Measurements from ENCODE around the gene PRPF8. TPM values are rescaled to one million over a fixed set of nuclear protein-coding genes. Genes with fewer than 3 reads are reported as not detected.

Gene PRPF8
- total RNA-seq, 1 experiment from 2014 or later = 439 TPM

- ChIA-PET POLR2A (ENCODE audit: low non-redundant PET) (no interaction called here), CTCF (no interaction called here)
- Histone ChIP-seq H3K4me3 (ENCODE audit: low read depth, low read length, poor library complexity, severe bottlenecking) (no peak overlapping the region), H3K4me1 (ENCODE audit: insufficient read depth, low read length, poor library complexity, severe bottlenecking) (peaks cover 17% of the 10 kb centered on the region), H3K9me3 (ENCODE audit: low read depth, low read length, poor library complexity, severe bottlenecking) (no peaks in the 10 kb centered on the region), H3K36me3 (ENCODE audit: insufficient read depth, low read length, poor library complexity, severe bottlenecking) (no peaks in the 10 kb centered on the region), H3K27ac (ENCODE audit: low read depth, low read length, poor library complexity, severe bottlenecking) (no peak overlapping the region), H3K27me3 (replicated peaks; ENCODE audit: insufficient read depth, low read depth, low read length, poor library complexity) (no peaks in the 10 kb centered on the region)
- intact Hi-C loops (cut with micrococcal nuclease; ENCODE audit: unreplicated experiment) = no loop called here
- no peak for DNase-seq (ENCODE audit: low spot score)
- TF ChIP-seq EZH2 (IDR thresholded peaks at IDR 0.05; ENCODE audit: borderline replicate concordance, low read depth, low read length, poor library complexity, severe bottlenecking) = no peak
- TF ChIP-seq, protein P1, sequence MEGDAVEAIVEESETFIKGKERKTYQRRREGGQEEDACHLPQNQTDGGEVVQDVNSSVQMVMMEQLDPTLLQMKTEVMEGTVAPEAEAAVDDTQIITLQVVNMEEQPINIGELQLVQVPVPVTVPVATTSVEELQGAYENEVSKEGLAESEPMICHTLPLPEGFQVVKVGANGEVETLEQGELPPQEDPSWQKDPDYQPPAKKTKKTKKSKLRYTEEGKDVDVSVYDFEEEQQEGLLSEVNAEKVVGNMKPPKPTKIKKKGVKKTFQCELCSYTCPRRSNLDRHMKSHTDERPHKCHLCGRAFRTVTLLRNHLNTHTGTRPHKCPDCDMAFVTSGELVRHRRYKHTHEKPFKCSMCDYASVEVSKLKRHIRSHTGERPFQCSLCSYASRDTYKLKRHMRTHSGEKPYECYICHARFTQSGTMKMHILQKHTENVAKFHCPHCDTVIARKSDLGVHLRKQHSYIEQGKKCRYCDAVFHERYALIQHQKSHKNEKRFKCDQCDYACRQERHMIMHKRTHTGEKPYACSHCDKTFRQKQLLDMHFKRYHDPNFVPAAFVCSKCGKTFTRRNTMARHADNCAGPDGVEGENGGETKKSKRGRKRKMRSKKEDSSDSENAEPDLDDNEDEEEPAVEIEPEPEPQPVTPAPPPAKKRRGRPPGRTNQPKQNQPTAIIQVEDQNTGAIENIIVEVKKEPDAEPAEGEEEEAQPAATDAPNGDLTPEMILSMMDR (conservative IDR thresholded peaks at IDR 0.05; ENCODE audit: low read depth, low read length) = no peak
- BruUV-seq (replicated peaks) = no TSS peak
Measured at GRCh38 chr17:1732241-1732832, 47.7 kb upstream of the PRPF8 start.

- H3K36me3 ChIP-seq (ENCODE audit: insufficient read depth, low read length, poor library complexity, severe bottlenecking) = no peaks in the 10 kb centered on the region
- intact Hi-C loops (cut with micrococcal nuclease; ENCODE audit: unreplicated experiment) = no loop called here
- no TSS peak for BruUV-seq (replicated peaks)
- no peak for TF ChIP-seq EZH2 (IDR thresholded peaks at IDR 0.05; ENCODE audit: borderline replicate concordance, low read depth, low read length, poor library complexity, severe bottlenecking)
- TF ChIP-seq, protein P1 (conservative IDR thresholded peaks at IDR 0.05; ENCODE audit: low read depth, low read length) = no peak
- no peaks in the 10 kb centered on the region for H3K9me3 ChIP-seq (ENCODE audit: low read depth, low read length, poor library complexity, severe bottlenecking)
- ChIA-PET CTCF (no interaction called here), POLR2A (ENCODE audit: low non-redundant PET) (interaction anchor here (0.7 kb wide), 1 partner anchor 52 kb away, joined by 3 read pairs; no protein-coding TSS in a partner anchor)
- no peak overlapping the region for H3K27ac ChIP-seq (ENCODE audit: low read depth, low read length, poor library complexity, severe bottlenecking)
- H3K4me3 ChIP-seq (ENCODE audit: low read depth, low read length, poor library complexity, severe bottlenecking) = no peak overlapping the region
- peaks cover 6% of the 10 kb centered on the region for H3K4me1 ChIP-seq (ENCODE audit: insufficient read depth, low read length, poor library complexity, severe bottlenecking)
- H3K27me3 ChIP-seq (replicated peaks; ENCODE audit: insufficient read depth, low read depth, low read length, poor library complexity) = no peaks in the 10 kb centered on the region
- no peak for DNase-seq (ENCODE audit: low spot score)
Measured at GRCh38 chr17:1731194-1731506, 46.5 kb upstream of the PRPF8 start.

- no peak overlapping the region for H3K27ac ChIP-seq (ENCODE audit: low read depth, low read length, poor library complexity, severe bottlenecking)
- CTCF ChIA-PET = no interaction called here
Measured at GRCh38 chr17:1730326-1731193, 45.9 kb upstream of the PRPF8 start.

More at GRCh38 chr17:1730326-1731193, 45.9 kb upstream of the PRPF8 start:
- no peak overlapping the region for H3K4me3 ChIP-seq (ENCODE audit: low read depth, low read length, poor library complexity, severe bottlenecking)
- H3K36me3 ChIP-seq (ENCODE audit: insufficient read depth, low read length, poor library complexity, severe bottlenecking) = no peaks in the 10 kb centered on the region
- no peak for TF ChIP-seq EZH2 (IDR thresholded peaks at IDR 0.05; ENCODE audit: borderline replicate concordance, low read depth, low read length, poor library complexity, severe bottlenecking)
- TF ChIP-seq, protein P1 (conservative IDR thresholded peaks at IDR 0.05; ENCODE audit: low read depth, low read length) = no peak
- no peaks in the 10 kb centered on the region for H3K27me3 ChIP-seq (replicated peaks; ENCODE audit: insufficient read depth, low read depth, low read length, poor library complexity)
- H3K9me3 ChIP-seq (ENCODE audit: low read depth, low read length, poor library complexity, severe bottlenecking) = no peaks in the 10 kb centered on the region
- no peak for DNase-seq (ENCODE audit: low spot score)
- POLR2A ChIA-PET (ENCODE audit: low non-redundant PET) = no interaction called here
- no TSS peak for BruUV-seq (replicated peaks)
- no peaks in the 10 kb centered on the region for H3K4me1 ChIP-seq (ENCODE audit: insufficient read depth, low read length, poor library complexity, severe bottlenecking)
- intact Hi-C loops (cut with micrococcal nuclease; ENCODE audit: unreplicated experiment) = no loop called here
